Measurements from ENCODE around the gene HBM.

HBM gene

DNA sequence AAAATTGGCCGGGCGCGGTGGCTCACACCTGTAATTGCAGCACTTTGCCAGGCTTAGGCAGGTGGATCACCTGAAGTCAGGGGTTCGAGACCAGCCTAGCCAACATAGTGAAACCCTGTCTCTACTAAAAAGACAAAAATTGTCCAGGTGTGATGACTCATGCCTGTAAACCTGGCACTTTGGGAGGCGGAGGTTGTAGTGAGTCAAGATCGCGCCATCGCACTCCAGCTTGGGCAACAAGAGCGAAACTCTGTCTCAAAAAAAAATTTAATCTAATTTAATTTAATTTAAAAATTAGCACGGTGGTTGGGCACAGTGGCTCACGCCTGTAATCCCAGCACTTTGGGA is 12.9 kb downstream of the HBM start:
- no peak for TF ChIP-seq ZNF701 (tag by site-specific recombination; IDR thresholded peaks at IDR 0.05)
- TF ChIP-seq HOXC10 (CRISPR knock-in tag; IDR thresholded peaks at IDR 0.05): no peak
- TF ChIP-seq YY2 (tag by site-specific recombination; IDR thresholded peaks at IDR 0.05): no peak
- TF ChIP-seq ZNF549 (tag by site-specific recombination; IDR thresholded peaks at IDR 0.05): no peak
- TF ChIP-seq ZNF19 (tag by site-specific recombination; IDR thresholded peaks at IDR 0.05; ENCODE audit: low read depth): no peak
- TF ChIP-seq ZSCAN16 (tag by site-specific recombination; IDR thresholded peaks at IDR 0.05): no peak
- TF ChIP-seq, protein P1, sequence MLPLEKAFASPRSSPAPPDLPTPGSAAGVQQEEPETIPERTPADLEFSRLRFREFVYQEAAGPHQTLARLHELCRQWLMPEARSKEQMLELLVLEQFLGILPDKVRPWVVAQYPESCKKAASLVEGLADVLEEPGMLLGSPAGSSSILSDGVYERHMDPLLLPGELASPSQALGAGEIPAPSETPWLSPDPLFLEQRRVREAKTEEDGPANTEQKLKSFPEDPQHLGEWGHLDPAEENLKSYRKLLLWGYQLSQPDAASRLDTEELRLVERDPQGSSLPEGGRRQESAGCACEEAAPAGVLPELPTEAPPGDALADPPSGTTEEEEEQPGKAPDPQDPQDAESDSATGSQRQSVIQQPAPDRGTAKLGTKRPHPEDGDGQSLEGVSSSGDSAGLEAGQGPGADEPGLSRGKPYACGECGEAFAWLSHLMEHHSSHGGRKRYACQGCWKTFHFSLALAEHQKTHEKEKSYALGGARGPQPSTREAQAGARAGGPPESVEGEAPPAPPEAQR (tag by site-specific recombination; IDR thresholded peaks at IDR 0.05): no peak
- TF ChIP-seq ZNF837 (tag by site-specific recombination; IDR thresholded peaks at IDR 0.05): no peak
- no peak for TF ChIP-seq SETDB1 (IDR thresholded peaks at IDR 0.05; ENCODE audit: insufficient read length, low read length)
- no peak for TF ChIP-seq ZNF404 (tag by site-specific recombination; IDR thresholded peaks at IDR 0.05)
- no peak for TF ChIP-seq KLF7 (tag by site-specific recombination; IDR thresholded peaks at IDR 0.05; ENCODE audit: borderline replicate concordance)
- no peak for TF ChIP-seq ZNF776 (tag by site-specific recombination; IDR thresholded peaks at IDR 0.05; ENCODE audit: borderline replicate concordance)
- TF ChIP-seq ZNF138 (tag by site-specific recombination; IDR thresholded peaks at IDR 0.05; ENCODE audit: borderline replicate concordance): no peak
- TF ChIP-seq, protein P2, sequence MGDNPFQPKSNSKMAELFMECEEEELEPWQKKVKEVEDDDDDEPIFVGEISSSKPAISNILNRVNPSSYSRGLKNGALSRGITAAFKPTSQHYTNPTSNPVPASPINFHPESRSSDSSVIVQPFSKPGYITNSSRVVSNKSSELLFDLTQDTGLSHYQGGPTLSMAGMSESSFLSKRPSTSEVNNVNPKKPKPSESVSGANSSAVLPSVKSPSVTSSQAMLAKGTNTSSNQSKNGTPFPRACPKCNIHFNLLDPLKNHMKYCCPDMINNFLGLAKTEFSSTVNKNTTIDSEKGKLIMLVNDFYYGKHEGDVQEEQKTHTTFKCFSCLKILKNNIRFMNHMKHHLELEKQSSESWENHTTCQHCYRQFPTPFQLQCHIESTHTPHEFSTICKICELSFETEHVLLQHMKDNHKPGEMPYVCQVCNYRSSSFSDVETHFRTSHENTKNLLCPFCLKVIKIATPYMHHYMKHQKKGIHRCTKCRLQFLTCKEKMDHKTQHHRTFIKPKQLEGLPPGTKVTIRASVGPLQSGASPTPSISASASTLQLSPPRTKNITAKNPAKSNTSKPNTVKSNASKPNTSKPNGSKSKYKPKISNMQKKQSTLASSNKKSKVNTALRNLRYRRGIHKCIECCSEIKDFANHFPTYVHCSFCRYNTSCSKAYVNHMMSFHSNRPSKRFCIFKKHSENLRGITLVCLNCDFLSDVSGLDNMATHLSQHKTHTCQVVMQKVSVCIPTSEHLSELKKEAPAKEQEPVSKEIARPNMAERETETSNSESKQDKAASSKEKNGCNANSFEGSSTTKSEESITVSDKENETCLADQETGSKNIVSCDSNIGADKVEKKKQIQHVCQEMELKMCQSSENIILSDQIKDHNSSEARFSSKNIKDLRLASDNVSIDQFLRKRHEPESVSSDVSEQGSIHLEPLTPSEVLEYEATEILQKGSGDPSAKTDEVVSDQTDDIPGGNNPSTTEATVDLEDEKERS (tag by site-specific recombination; IDR thresholded peaks at IDR 0.05): no peak
- TF ChIP-seq, protein P3, sequence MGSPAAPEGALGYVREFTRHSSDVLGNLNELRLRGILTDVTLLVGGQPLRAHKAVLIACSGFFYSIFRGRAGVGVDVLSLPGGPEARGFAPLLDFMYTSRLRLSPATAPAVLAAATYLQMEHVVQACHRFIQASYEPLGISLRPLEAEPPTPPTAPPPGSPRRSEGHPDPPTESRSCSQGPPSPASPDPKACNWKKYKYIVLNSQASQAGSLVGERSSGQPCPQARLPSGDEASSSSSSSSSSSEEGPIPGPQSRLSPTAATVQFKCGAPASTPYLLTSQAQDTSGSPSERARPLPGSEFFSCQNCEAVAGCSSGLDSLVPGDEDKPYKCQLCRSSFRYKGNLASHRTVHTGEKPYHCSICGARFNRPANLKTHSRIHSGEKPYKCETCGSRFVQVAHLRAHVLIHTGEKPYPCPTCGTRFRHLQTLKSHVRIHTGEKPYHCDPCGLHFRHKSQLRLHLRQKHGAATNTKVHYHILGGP (tag by site-specific recombination; IDR thresholded peaks at IDR 0.05): no peak
- no peak for TF ChIP-seq ZBTB17 (tag by site-specific recombination; IDR thresholded peaks at IDR 0.05)
- TF ChIP-seq, protein P4, sequence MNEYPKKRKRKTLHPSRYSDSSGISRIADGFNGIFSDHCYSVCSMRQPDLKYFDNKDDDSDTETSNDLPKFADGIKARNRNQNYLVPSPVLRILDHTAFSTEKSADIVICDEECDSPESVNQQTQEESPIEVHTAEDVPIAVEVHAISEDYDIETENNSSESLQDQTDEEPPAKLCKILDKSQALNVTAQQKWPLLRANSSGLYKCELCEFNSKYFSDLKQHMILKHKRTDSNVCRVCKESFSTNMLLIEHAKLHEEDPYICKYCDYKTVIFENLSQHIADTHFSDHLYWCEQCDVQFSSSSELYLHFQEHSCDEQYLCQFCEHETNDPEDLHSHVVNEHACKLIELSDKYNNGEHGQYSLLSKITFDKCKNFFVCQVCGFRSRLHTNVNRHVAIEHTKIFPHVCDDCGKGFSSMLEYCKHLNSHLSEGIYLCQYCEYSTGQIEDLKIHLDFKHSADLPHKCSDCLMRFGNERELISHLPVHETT (tag by site-specific recombination; IDR thresholded peaks at IDR 0.05): no peak
- TF ChIP-seq MZF1 (tag by site-specific recombination; IDR thresholded peaks at IDR 0.05; ENCODE audit: borderline replicate concordance): no peak
- H3K36me3 ChIP-seq (ENCODE audit: control insufficient read depth in 2 of 2, insufficient read depth in 1 of 2, low read length in 2 of 2): no peaks in the 10 kb centered on the region; a peak in 1 of 3 replicates
- CTCF ChIA-PET: interaction anchor here (1.2 to 1.4 kb wide), 2 partner anchors 64 to 72 kb away, joined by 3 to 11 read pairs; no protein-coding TSS in a partner anchor
- H3K9me3 ChIP-seq (ENCODE audit: control insufficient read depth, insufficient read depth, low read depth, low read length): no peaks in the 10 kb centered on the region
- no peak overlapping the region for H3K27ac ChIP-seq (ENCODE audit: extremely low read depth, low read depth, low read length)
- no peak overlapping the region for H3K4me3 ChIP-seq (ENCODE audit: low read depth, low read length)
- H3K4me1 ChIP-seq (ENCODE audit: control insufficient read depth, insufficient read depth, low read length): peaks cover 5% of the 10 kb centered on the region; the same call in 1 of the 2 replicates
- POLR2A ChIA-PET: no interaction called here

All from HEK293 (cell line).